HepG2 (cell line): ENCODE results near the gene BUB1B. TPM values are rescaled to one million over a fixed set of nuclear protein-coding genes. Genes with fewer than 3 reads are reported as not detected.

Source experiments
- ATF7-NPFF ChIP-seq: sonication (generic); formaldehyde crosslinking; IDR thresholded peaks from 2 replicates; pipeline ENCODE4 v1.8.1; 2023; ENCODE audit warnings: mild to moderate bottlenecking, low read depth, missing genetic modification reagents, moderate library complexity
- CREB1 ChIP-seq, 2 experiments: fragments of 450-650 bp in 1 of 2; IDR thresholded peaks; 2 replicates each; pipeline ENCODE4 v1.6.1; 2016 to 2017; ENCODE audit warnings: control low read depth in 1 of 2, mild to moderate bottlenecking in 1 of 2, missing compliant biosample characterization in 1 of 2, missing genetic modification characterization in 1 of 2
- EEA1 ChIP-seq: sonication (generic); formaldehyde crosslinking; IDR thresholded peaks from 2 replicates; pipeline ENCODE4 v1.5.1; 2020; ENCODE audit warnings: mild to moderate bottlenecking, missing genetic modification reagents, borderline replicate concordance
- FOXP1 ChIP-seq, 2 experiments: fragments of 450-650 bp in 1 of 2; IDR thresholded peaks; 2 replicates each; pipeline ENCODE4 v1.6.1; 2017 to 2018; ENCODE audit warnings: antibody characterized with exemption in 1 of 2
- FOXP4 ChIP-seq: sonication (generic); formaldehyde crosslinking; IDR thresholded peaks from 2 replicates; pipeline ENCODE4 v1.4.0; 2020; ENCODE audit warnings: missing genetic modification reagents
- HCFC1 ChIP-seq: fragments of 150-350 bp; IDR thresholded peaks from 2 replicates; pipeline ENCODE4 v1.6.1; 2014; ENCODE audit warnings: low read depth, low read length
- JUN ChIP-seq: sonication (generic); formaldehyde crosslinking; IDR thresholded peaks from 2 replicates; pipeline ENCODE4 v1.4.0; 2020; ENCODE audit warnings: mild to moderate bottlenecking, missing genetic modification reagents
- NR3C1 ChIP-seq: sonication (generic); formaldehyde crosslinking; IDR thresholded peaks from 2 replicates; pipeline ENCODE4 v1.4.0; 2020; ENCODE audit warnings: missing genetic modification reagents
- RARG ChIP-seq: sonication (generic); formaldehyde crosslinking; IDR thresholded peaks from 2 replicates; pipeline ENCODE4 v1.4.0; 2020; ENCODE audit warnings: low read depth, mild to moderate bottlenecking, missing genetic modification reagents
- RFX5 ChIP-seq: IDR thresholded peaks from 2 replicates; pipeline ENCODE4 v1.6.1; 2011; ENCODE audit warnings: low read depth, low read length, improper control_type of control experiment
- TP53 ChIP-seq: sonication (generic); formaldehyde crosslinking; conservative IDR thresholded peaks from 2 replicates; pipeline ENCODE4 v1.4.0; 2020; ENCODE audit warnings: missing genetic modification reagents
- ZFX ChIP-seq: sonication (generic); formaldehyde crosslinking; IDR thresholded peaks from 2 replicates; pipeline ENCODE4 v1.4.0; 2020; ENCODE audit warnings: mild to moderate bottlenecking, low read depth, missing genetic modification reagents, moderate library complexity
- ZNF101 ChIP-seq: sonication (generic); formaldehyde crosslinking; IDR thresholded peaks from 2 replicates; pipeline ENCODE4 v1.4.0; 2020; ENCODE audit warnings: mild to moderate bottlenecking, low read depth, missing genetic modification reagents, borderline replicate concordance
- ZNF3 ChIP-seq: IDR thresholded peaks from 2 replicates; pipeline ENCODE4 v1.7.0; 2017; ENCODE audit warnings: inconsistent platforms
- ZNF619 ChIP-seq: sonication (generic); formaldehyde crosslinking; IDR thresholded peaks from 2 replicates; pipeline ENCODE4 v1.4.0; 2020; ENCODE audit warnings: mild to moderate bottlenecking, missing genetic modification reagents
- ZNF703 ChIP-seq: sonication (generic); formaldehyde crosslinking; IDR thresholded peaks from 2 replicates; pipeline ENCODE4 v1.5.1; 2020; ENCODE audit warnings: missing genetic modification reagents, mild to moderate bottlenecking, moderate library complexity, borderline replicate concordance
- ZNF768 ChIP-seq: sonication (generic); formaldehyde crosslinking; IDR thresholded peaks from 2 replicates; pipeline ENCODE4 v1.4.0; 2020; ENCODE audit warnings: missing genetic modification reagents
- ZSCAN20 ChIP-seq: sonication (generic); formaldehyde crosslinking; IDR thresholded peaks from 2 replicates; pipeline ENCODE4 v1.4.0; 2020; ENCODE audit warnings: missing genetic modification reagents, mild to moderate bottlenecking, borderline replicate concordance
- ZSCAN31 ChIP-seq: sonication (generic); formaldehyde crosslinking; IDR thresholded peaks from 2 replicates; pipeline ENCODE4 v1.5.0; 2020; ENCODE audit warnings: low read depth, mild to moderate bottlenecking, missing genetic modification reagents
- polyA plus RNA-seq, 8 experiments: library from polyadenylated mRNA; depleted of rRNA in 3 of 8; stranded (reverse) in 7 of 8; unstranded in 1 of 8; fragments of >200 nt; fragmentation: Illumina TruSeq in 4 of 8; extraction: Trizol in 4 of 8; gene quantifications; 2 replicates each; pipeline versions ENCODE4 v1.2.1 to v1.2.3, GENCODE V29; 2011 to 2016; ENCODE audit warnings: low read depth in 4 of 8, missing spikeins in 1 of 8, mixed read lengths in 1 of 8; ENCODE audit not compliant: insufficient read depth in 1 of 8
- total RNA-seq, 5 experiments: library from RNA; depleted of rRNA; stranded (reverse); fragments of >200 nt; fragmentation: Illumina TruSeq; extraction: Trizol; gene quantifications; 2 replicates each; pipeline ENCODE4 v1.2.3, GENCODE V29; 2016; ENCODE audit warnings: low read depth in 1 of 5
- TF ChIP-seq, protein P1 (sequence below): sonication (generic); formaldehyde crosslinking; IDR thresholded peaks from 2 replicates; pipeline ENCODE4 v1.4.0; 2020; ENCODE audit warnings: missing genetic modification reagents, borderline replicate concordance

Gene BUB1B
- total and polyA plus RNA-seq, 2 of the 13 experiments (the other 11 are each of a cell fraction or from before 2014, with no cell fraction given), result 26.2 to 63.5 TPM

GRCh38 chr15:40160689-40161688, at the start of gene BUB1B (continued):
- TF ChIP-seq FOXP4, result no peak; the same call in none of the 2 replicates
- no peak for TF ChIP-seq ZNF101 (CRISPR knock-in tag)
- no peak for TF ChIP-seq TP53
- no peak for TF ChIP-seq ZNF3 (CRISPR knock-in tag)
- no peak for TF ChIP-seq RFX5
- TF ChIP-seq ZSCAN31 (CRISPR knock-in tag), result peak; percentile 64; the same call in 1 of the 2 replicates
- TF ChIP-seq, protein P1, sequence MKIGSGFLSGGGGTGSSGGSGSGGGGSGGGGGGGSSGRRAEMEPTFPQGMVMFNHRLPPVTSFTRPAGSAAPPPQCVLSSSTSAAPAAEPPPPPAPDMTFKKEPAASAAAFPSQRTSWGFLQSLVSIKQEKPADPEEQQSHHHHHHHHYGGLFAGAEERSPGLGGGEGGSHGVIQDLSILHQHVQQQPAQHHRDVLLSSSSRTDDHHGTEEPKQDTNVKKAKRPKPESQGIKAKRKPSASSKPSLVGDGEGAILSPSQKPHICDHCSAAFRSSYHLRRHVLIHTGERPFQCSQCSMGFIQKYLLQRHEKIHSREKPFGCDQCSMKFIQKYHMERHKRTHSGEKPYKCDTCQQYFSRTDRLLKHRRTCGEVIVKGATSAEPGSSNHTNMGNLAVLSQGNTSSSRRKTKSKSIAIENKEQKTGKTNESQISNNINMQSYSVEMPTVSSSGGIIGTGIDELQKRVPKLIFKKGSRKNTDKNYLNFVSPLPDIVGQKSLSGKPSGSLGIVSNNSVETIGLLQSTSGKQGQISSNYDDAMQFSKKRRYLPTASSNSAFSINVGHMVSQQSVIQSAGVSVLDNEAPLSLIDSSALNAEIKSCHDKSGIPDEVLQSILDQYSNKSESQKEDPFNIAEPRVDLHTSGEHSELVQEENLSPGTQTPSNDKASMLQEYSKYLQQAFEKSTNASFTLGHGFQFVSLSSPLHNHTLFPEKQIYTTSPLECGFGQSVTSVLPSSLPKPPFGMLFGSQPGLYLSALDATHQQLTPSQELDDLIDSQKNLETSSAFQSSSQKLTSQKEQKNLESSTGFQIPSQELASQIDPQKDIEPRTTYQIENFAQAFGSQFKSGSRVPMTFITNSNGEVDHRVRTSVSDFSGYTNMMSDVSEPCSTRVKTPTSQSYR (CRISPR knock-in tag), result no peak
- no peak for TF ChIP-seq FOXP1 (IDR thresholded peaks at IDR 0.05)
- TF ChIP-seq FOXP1 (CRISPR knock-in tag; IDR thresholded peaks at IDR 0.05), result no peak
- no peak for TF ChIP-seq JUN (CRISPR knock-in tag)
- TF ChIP-seq ZNF703 (CRISPR knock-in tag), result no peak
- TF ChIP-seq ZSCAN20, result peak; percentile 21; the same call in 1 of the 2 replicates
- peak; percentile 99 for TF ChIP-seq HCFC1
- peak; percentile 84 for TF ChIP-seq CREB1 (IDR thresholded peaks at IDR 0.05)
- TF ChIP-seq CREB1 (CRISPR knock-in tag; IDR thresholded peaks at IDR 0.05), result peak; percentile 96
- no peak for TF ChIP-seq RARG (CRISPR knock-in tag)
- no peak for TF ChIP-seq ZNF768 (CRISPR knock-in tag)
- TF ChIP-seq NR3C1 (CRISPR knock-in tag), result no peak
- TF ChIP-seq EEA1 (CRISPR knock-in tag), result peak; percentile 79; the same call in 1 of the 2 replicates
- TF ChIP-seq ZFX (CRISPR knock-in tag), result peak; percentile 89
- peak; percentile 96 for TF ChIP-seq ATF7-NPFF (CRISPR knock-in tag)
- 0 out of 2 replicates have a peak, but pooled peaks have one; percentile 46 for TF ChIP-seq ZNF619 (CRISPR knock-in tag)
